Epithelial cell of proximal tubule (primary cell): ENCODE results near the gene WDR37. TPM values are rescaled to one million over a fixed set of nuclear protein-coding genes. Genes with fewer than 3 reads are reported as not detected.

Experiments
- DNase-seq: peaks from one replicate; pipeline ENCODE4 v3.0.0-alpha.2; 2011; ENCODE audit warnings: low read depth
- H3K4me3 ChIP-seq: 2 replicates; pipeline ENCODE4 v1.5.1; 2011; ENCODE audit warnings: low read depth, mild to moderate bottlenecking, low read length
- total RNA-seq: library from RNA; depleted of rRNA; stranded (reverse); fragments of >200 nt; gene quantifications from 2 replicates; pipeline ENCODE4 v1.2.3, GENCODE V29; 2015
- TF ChIP-seq, protein P1 (sequence below): conservative IDR thresholded peaks from 2 replicates; pipeline ENCODE4 v1.5.1; 2012; ENCODE audit warnings: low read depth, mild to moderate bottlenecking, low read length

WDR37 gene
- total RNA-seq, 1 donor from 2014 or later, result 10.6 TPM

DNA sequence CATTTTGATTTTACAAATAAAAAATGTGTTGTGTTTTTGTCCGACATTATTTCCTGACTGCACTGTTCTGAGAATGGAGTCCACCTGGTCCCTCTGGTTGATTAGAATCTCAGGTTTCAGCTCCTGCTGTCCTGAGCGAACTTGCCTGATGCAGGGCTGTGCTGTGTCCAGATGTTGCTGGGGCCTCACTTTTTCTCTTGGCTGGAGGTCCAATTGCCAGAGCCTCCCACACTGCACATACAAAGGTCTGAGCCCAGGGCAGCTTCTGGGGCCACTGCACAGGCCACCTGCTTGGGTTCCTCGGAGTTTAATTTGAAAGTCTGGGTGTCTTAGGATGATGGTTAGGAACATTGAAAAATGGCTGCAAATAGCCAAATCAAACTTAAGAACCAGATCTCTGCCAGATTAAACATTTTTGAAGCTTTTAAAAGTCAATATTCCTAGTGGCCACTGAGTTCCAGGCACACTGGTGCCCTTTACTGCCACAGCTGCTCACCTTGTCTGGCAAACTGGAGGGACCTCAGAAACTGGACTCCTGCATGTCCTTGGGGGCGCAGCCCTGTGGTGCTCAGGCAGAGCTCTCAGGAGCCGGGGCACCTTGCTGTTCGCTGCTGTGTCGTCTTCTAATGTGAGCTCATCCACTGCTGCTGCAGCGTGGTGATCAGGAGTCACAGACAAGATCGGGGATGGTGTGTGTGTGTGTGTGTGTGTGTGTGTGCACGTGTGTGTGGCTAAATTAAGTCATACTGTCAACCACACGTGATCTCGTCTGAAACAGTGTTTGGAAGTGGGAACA is 75.0 kb downstream of the WDR37 start:
- H3K4me3 ChIP-seq, result no peak overlapping the region
- TF ChIP-seq, protein P1, sequence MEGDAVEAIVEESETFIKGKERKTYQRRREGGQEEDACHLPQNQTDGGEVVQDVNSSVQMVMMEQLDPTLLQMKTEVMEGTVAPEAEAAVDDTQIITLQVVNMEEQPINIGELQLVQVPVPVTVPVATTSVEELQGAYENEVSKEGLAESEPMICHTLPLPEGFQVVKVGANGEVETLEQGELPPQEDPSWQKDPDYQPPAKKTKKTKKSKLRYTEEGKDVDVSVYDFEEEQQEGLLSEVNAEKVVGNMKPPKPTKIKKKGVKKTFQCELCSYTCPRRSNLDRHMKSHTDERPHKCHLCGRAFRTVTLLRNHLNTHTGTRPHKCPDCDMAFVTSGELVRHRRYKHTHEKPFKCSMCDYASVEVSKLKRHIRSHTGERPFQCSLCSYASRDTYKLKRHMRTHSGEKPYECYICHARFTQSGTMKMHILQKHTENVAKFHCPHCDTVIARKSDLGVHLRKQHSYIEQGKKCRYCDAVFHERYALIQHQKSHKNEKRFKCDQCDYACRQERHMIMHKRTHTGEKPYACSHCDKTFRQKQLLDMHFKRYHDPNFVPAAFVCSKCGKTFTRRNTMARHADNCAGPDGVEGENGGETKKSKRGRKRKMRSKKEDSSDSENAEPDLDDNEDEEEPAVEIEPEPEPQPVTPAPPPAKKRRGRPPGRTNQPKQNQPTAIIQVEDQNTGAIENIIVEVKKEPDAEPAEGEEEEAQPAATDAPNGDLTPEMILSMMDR, result no peak
- no peak for DNase-seq

DNA sequence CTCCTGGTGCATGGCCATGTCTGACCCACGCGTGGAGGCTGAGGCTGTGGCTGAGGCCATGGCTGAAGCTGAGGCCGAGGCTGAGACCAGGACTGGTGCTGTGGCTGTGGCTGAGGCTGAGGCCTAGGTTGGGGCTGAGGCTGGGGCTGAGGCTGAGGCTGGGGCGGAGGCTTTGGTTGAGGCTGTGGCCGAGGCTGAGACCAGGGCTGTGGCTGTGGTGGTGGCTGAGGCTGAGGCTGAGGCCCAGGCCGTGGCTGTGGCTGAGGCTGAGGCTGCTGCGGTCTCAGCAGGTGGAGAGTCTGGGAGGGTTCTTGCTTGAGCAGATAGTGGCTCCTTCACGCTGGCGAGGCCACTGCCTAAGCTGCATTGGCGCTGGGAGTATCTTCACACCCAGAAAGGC is 76.4 kb downstream of the WDR37 start:
- no peak for DNase-seq
- TF ChIP-seq, protein P1, result no peak

DNA sequence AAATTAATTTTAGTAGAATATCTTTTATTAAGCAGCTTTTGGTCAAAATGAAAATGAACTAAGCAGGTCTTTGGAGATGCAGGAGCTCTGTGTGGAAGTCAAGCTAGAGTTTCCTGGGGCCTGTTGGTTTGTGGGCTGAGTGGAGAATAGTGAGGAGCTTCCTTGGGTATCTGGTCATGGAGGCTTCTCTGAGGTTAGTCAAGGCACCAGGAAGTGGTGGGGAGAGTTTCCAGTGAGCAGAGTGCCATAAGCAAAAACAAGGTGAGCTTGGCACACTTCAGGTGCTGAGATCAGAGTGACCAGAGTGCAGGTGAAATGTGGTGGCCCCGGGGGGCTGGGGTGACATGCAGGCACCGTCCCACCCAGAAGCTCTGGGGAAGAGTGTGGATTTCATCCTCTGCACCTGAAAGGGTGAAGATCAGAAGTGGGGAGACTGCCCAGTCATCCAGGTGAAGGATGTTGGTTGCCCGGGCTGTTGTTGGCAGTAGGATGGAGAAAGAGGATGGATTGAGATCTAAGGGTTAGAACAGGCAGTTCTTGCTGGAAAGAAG is 77.4 kb downstream of the WDR37 start:
- no peak overlapping the region for H3K4me3 ChIP-seq
- TF ChIP-seq, protein P1, result no peak
- no peak for DNase-seq

More for the DNA sequence above, 76.4 kb downstream of the WDR37 start:
- no peak overlapping the region for H3K4me3 ChIP-seq

DNA sequence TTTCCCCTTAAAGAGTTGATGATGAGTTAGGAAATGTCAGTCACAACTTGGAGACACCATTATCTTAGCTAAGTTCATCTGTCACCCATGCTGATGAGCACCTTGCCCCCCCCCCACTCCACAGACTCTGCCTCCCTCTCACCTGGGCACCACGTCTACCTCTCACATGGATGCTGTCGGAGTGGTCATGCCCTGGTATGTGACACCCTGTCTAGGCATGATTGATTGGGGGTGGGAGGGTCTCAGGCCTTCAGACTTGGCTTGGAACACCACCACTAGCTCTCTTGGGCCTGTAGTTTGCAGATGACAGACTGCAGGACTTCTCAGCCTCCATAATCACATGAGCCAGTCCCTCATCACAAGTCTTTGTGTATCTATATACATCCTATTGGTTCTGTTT is 78.0 kb downstream of the WDR37 start:
- no peak for DNase-seq
- no peak overlapping the region for H3K4me3 ChIP-seq
- TF ChIP-seq, protein P1, result no peak

DNA sequence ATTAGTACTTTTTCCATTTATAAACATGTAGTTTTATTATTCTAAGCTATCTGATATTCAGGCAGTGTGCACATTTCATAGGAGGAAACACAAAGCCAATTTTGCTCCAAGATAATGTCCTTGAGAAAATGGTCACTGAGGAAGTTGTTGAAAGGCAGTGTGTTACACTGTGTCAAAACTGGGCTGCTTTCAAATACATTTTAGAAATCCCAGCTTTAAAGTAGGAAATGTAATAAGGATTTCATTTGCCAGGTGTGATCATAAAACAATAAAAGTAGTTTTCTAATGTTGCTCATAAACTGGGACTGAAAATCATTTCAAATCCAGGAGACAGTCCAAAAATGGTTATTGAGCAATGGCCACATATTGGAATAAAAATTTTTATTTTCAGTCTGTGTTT is 80.1 kb downstream of the WDR37 start:
- H3K4me3 ChIP-seq, result no peak overlapping the region
- TF ChIP-seq, protein P1, result no peak

DNA sequence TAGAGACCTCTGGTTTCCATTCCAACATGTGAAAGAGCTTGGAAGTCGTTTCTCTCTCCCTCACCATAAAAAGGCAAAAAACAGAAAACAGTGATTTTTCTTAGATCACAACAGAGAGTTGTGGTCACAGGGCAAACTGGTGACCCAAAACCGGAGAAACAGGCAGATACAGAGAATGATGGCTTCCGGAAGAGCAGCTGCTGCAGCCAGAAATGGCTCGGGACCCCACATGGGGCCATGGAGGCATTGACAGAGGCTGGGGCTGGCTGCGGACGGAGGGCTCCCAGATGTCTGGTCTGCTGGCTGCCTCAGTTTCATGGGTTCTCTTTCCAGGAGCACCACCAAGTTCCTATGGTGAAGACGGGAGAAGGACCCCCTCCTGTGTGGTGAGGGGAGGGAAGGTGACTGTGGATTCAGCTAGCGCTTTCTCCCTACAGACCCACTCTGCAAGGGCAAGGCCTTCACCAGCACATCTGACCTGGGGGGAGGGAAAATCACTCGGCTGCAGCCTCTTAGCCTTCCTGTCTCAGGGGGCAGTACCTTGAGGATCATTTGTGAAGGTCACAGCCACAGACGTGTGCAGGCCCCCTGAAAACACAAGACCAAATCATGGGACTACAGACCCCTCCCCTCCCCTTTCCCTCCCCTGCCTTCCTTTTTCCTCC is 81.4 kb downstream of the WDR37 start:
- DNase-seq, result no peak
- H3K4me3 ChIP-seq, result no peak overlapping the region
- TF ChIP-seq, protein P1, result no peak

More for the DNA sequence above, 80.1 kb downstream of the WDR37 start:
- no peak for DNase-seq
